ENCODE measurements around the gene GLIPR1. TPM values are rescaled to one million over a fixed set of nuclear protein-coding genes. Genes with fewer than 3 reads are reported as not detected.
"Not testable (repeated sequence)": the region's sequence is repeated elsewhere in the genome, so short reads cannot be mapped to it uniquely, and the experiment has no call there.

The GLIPR1 gene
- total RNA-seq, 2 donors from 2014 or later, result 0.22 to 0.29 TPM

DNA sequence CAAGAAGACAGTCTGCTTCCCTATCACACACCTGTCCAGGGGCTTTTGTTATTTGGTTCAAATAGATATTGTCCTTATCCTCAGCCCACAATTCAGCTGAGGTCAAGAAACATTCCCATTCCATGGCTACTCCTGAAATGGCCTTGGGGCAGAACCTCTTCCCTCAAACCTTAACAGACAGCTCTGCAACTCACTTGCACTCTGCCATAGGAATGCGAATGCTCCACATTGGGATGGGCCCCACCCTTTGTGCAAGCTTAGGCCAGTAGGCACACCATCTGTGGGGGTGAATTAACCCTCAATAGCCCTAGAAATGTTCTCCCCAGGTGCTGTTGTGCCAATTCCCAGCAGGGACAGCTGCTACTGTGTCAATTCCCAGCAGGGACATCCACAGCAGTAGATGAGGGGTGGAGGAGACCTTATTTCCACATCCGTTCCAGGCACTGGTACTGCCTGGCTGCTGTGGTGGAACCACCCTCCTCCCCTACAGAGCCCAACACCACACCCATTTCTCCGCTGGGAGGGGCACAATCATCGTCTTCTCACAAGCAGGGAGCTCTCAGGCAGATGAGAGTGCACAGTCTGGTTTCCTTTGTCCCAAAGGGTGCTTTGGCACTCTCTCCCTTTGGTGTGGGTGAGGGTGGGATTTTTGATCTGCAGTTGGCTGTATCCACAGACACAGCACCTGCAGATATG is 42.3 kb upstream of the GLIPR1 start:
- H3K9ac ChIP-seq (ENCODE audit: extremely low read depth, low read length, poor library complexity, severe bottlenecking), result no peak overlapping the region
- Mint-ChIP-seq H3K4me1 (no peaks in the 10 kb centered on the region), H3K9me3 (peaks cover 38% of the 10 kb centered on the region), H3K27ac (no peak overlapping the region), H3K36me3 (ENCODE audit: low read depth) (peaks cover 4% of the 10 kb centered on the region), H3K4me3 (no peak overlapping the region), H3K27me3 (ENCODE audit: insufficient read depth) (no peaks in the 10 kb centered on the region)
- no peaks in the 10 kb centered on the region for H3K4me1 ChIP-seq (ENCODE audit: control insufficient read depth, insufficient read depth, low read length)
- no peaks in the 10 kb centered on the region for H3K27me3 ChIP-seq (ENCODE audit: control insufficient read depth, insufficient read depth, low read length, poor library complexity, severe bottlenecking)
- TF ChIP-seq, protein P1, sequence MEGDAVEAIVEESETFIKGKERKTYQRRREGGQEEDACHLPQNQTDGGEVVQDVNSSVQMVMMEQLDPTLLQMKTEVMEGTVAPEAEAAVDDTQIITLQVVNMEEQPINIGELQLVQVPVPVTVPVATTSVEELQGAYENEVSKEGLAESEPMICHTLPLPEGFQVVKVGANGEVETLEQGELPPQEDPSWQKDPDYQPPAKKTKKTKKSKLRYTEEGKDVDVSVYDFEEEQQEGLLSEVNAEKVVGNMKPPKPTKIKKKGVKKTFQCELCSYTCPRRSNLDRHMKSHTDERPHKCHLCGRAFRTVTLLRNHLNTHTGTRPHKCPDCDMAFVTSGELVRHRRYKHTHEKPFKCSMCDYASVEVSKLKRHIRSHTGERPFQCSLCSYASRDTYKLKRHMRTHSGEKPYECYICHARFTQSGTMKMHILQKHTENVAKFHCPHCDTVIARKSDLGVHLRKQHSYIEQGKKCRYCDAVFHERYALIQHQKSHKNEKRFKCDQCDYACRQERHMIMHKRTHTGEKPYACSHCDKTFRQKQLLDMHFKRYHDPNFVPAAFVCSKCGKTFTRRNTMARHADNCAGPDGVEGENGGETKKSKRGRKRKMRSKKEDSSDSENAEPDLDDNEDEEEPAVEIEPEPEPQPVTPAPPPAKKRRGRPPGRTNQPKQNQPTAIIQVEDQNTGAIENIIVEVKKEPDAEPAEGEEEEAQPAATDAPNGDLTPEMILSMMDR (conservative IDR thresholded peaks at IDR 0.05), result no peak
- H3K9me3 ChIP-seq (ENCODE audit: control insufficient read depth, low read length), result peaks cover 4% of the 10 kb centered on the region
- no peaks in the 10 kb centered on the region for H3K36me3 ChIP-seq (ENCODE audit: control insufficient read depth, insufficient read depth, low read length)
- peak; percentile 48 for DNase-seq
- no peak overlapping the region for H3K4me3 ChIP-seq (ENCODE audit: low read length)
- WGBS, 2 experiments (ENCODE audit: insufficient coverage in 1 of 2, insufficient read length in 1 of 2), result 89% methylated on average over 4 of the region's 4 CpGs; no CpG with 5 or more reads in 1 of the 2 experiments
- H3K27ac ChIP-seq (ENCODE audit: low read depth, low read length), result no peak overlapping the region

DNA sequence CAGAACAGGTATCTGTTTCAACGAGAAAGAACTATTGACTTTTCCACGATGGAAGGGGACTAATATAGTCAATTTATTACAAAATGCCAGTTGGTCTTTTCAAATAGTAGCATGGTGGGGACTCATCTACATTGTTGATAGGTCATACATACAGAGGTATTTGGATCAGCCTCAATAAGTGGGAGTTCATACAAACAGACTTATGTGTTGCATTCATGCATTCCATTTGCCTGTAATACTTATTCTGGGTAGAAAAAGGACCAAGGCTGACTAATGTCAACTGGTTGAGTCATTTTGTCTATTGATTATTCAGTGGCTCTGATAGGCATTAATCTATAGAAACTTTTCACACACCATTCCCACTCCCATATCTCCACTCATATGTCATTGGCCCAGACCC is 41.5 kb upstream of the GLIPR1 start:
- Mint-ChIP-seq H3K36me3 (ENCODE audit: low read depth) (peaks cover 4% of the 10 kb centered on the region), H3K27me3 (ENCODE audit: insufficient read depth) (no peaks in the 10 kb centered on the region), H3K4me3 (no peak overlapping the region), H3K27ac (no peak overlapping the region), H3K9me3 (peaks cover 35% of the 10 kb centered on the region), H3K4me1 (no peaks in the 10 kb centered on the region)
- Histone ChIP-seq H3K36me3 (ENCODE audit: control insufficient read depth, insufficient read depth, low read length) (no peaks in the 10 kb centered on the region), H3K9ac (ENCODE audit: extremely low read depth, low read length, poor library complexity, severe bottlenecking) (no peak overlapping the region), H3K9me3 (ENCODE audit: control insufficient read depth, low read length) (peaks cover 4% of the 10 kb centered on the region), H3K27ac (ENCODE audit: low read depth, low read length) (no peak overlapping the region), H3K27me3 (ENCODE audit: control insufficient read depth, insufficient read depth, low read length, poor library complexity, severe bottlenecking) (no peaks in the 10 kb centered on the region), H3K4me1 (ENCODE audit: control insufficient read depth, insufficient read depth, low read length) (no peaks in the 10 kb centered on the region), H3K4me3 (ENCODE audit: low read length) (no peak overlapping the region)
- DNase-seq, result no peak
- TF ChIP-seq, protein P1 (conservative IDR thresholded peaks at IDR 0.05), result no peak
- 90% methylated on average over 2 of the region's 2 CpGs for WGBS, 2 experiments (ENCODE audit: insufficient coverage in 1 of 2, insufficient read length in 1 of 2)

DNA sequence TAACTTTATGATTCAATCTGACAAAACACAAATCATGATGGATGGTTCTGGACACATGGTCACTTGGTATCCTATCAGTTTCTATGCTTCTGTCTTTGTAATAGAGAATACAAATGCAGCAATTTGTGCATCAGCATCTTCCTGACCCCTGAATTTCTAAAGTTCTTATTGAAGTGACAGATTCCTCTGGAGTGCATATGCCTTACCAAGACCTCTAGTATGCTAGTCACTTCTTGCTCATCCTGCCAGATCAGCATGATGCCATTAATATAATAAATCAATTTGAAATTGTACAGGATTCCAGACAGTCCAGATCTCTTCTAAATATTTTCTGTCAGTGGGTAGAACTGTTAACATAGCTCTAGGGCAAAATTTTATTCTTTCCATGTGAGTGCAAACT is 40.6 kb upstream of the GLIPR1 start:
- TF ChIP-seq, protein P1 (conservative IDR thresholded peaks at IDR 0.05), result no peak
- no peak overlapping the region for H3K9ac ChIP-seq (ENCODE audit: extremely low read depth, low read length, poor library complexity, severe bottlenecking)
- no peaks in the 10 kb centered on the region for H3K36me3 ChIP-seq (ENCODE audit: control insufficient read depth, insufficient read depth, low read length)
- no peaks in the 10 kb centered on the region for H3K9me3 ChIP-seq (ENCODE audit: control insufficient read depth, low read length)
- no peak overlapping the region for H3K4me3 ChIP-seq (ENCODE audit: low read length)
- DNase-seq, result no peak
- no peaks in the 10 kb centered on the region for H3K27me3 Mint-ChIP-seq (ENCODE audit: insufficient read depth)
- no peak overlapping the region for H3K27ac Mint-ChIP-seq
- H3K36me3 Mint-ChIP-seq (ENCODE audit: low read depth), result peaks cover 4% of the 10 kb centered on the region
- H3K4me1 ChIP-seq (ENCODE audit: control insufficient read depth, insufficient read depth, low read length), result no peaks in the 10 kb centered on the region
- H3K4me1 Mint-ChIP-seq, result no peaks in the 10 kb centered on the region
- H3K9me3 Mint-ChIP-seq, result peaks cover 29% of the 10 kb centered on the region
- H3K4me3 Mint-ChIP-seq, result no peak overlapping the region
- H3K27ac ChIP-seq (ENCODE audit: low read depth, low read length), result no peak overlapping the region
- no peaks in the 10 kb centered on the region for H3K27me3 ChIP-seq (ENCODE audit: control insufficient read depth, insufficient read depth, low read length, poor library complexity, severe bottlenecking)

DNA sequence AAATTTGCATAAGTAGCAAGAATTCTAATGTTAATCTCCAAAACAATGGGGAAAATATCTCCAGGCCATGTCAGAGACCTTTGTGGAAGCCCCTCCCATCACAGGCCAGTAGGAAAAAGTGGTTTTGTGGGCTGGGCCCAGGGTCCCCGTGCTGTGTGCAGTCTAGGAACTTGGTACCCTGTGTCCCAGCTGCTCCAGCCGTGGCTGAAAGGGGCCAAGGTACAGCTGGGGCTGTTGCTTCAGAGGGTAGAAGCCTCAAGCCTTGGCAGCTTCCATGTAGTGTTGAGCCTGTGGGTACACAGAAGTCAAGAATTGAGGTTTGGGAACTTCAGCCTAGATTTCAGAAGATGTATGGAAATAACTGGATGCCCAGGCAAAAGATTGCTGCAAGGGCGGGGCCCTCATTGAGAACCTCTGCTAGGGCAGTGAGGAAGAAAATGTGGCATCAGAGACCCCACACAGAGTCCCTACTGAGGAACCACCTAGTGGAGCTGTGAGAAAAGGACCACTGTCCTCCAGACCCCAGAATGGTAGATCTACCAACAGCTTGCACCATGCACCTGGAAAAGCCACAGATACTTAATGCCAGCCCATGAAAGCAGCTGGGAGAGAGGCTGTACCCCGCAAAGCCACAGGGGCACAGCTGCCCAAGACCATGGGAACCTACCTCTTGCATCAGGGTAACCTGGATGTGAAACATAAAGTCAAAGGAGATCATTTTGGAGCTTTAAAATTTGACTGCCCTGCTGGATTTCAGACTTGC is 38.7 kb upstream of the GLIPR1 start:
- not testable (repeated sequence) for H3K4me1 Mint-ChIP-seq; H3K27me3 Mint-ChIP-seq (ENCODE audit: insufficient read depth); H3K4me3 ChIP-seq (ENCODE audit: low read length); H3K36me3 ChIP-seq (ENCODE audit: control insufficient read depth, insufficient read depth, low read length); H3K27me3 ChIP-seq (ENCODE audit: control insufficient read depth, insufficient read depth, low read length, poor library complexity, severe bottlenecking); H3K9me3 ChIP-seq (ENCODE audit: control insufficient read depth, low read length); DNase-seq; H3K27ac ChIP-seq (ENCODE audit: low read depth, low read length); H3K27ac Mint-ChIP-seq; H3K4me1 ChIP-seq (ENCODE audit: control insufficient read depth, insufficient read depth, low read length); H3K9ac ChIP-seq (ENCODE audit: extremely low read depth, low read length, poor library complexity, severe bottlenecking); H3K36me3 Mint-ChIP-seq (ENCODE audit: low read depth); H3K4me3 Mint-ChIP-seq
- 88 to 93% methylated on average over 3 to 4 of the region's 4 CpGs for WGBS, 2 experiments (ENCODE audit: insufficient coverage in 1 of 2, insufficient read length in 1 of 2)
- peaks cover 20% of the 10 kb centered on the region for H3K9me3 Mint-ChIP-seq

DNA sequence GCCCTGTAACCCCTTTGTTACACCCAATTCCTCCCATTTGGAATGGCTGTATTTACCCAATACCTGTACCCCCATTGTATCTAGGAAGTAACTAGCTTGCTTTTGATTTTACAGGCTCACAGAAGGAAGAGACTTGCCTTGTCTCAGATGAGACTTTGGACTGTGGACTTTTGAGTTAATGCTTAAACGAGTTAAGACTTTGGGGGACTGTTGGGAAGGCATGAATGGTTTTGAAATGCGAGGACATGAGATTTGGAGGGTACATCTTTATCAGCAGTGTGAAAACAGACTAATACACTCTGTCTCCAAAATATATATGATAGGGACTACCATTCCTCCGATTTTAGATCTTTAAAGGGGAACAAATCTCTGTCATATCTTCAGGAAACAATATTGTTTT is 38.1 kb upstream of the GLIPR1 start:
- H3K4me1 ChIP-seq (ENCODE audit: control insufficient read depth, insufficient read depth, low read length); H3K4me1 Mint-ChIP-seq; H3K9ac ChIP-seq (ENCODE audit: extremely low read depth, low read length, poor library complexity, severe bottlenecking); H3K36me3 Mint-ChIP-seq (ENCODE audit: low read depth); H3K9me3 ChIP-seq (ENCODE audit: control insufficient read depth, low read length); H3K27me3 Mint-ChIP-seq (ENCODE audit: insufficient read depth); H3K4me3 Mint-ChIP-seq; H3K27me3 ChIP-seq (ENCODE audit: control insufficient read depth, insufficient read depth, low read length, poor library complexity, severe bottlenecking); H3K27ac Mint-ChIP-seq; H3K27ac ChIP-seq (ENCODE audit: low read depth, low read length); DNase-seq; H3K36me3 ChIP-seq (ENCODE audit: control insufficient read depth, insufficient read depth, low read length); H3K4me3 ChIP-seq (ENCODE audit: low read length): not testable (repeated sequence)
- WGBS, 2 experiments (ENCODE audit: insufficient coverage in 1 of 2, insufficient read length in 1 of 2), result 44 to 100% methylated on average over 1 to 2 of the region's 3 CpGs
- peaks cover 16% of the 10 kb centered on the region for H3K9me3 Mint-ChIP-seq

Data from endodermal cell (in vitro differentiated cells).